Measurements from ENCODE around the gene AGTPBP1. TPM values are rescaled to one million over a fixed set of nuclear protein-coding genes. Genes with fewer than 3 reads are reported as not detected.
"Not testable (repeated sequence)": the region's sequence is repeated elsewhere in the genome, so short reads cannot be mapped to it uniquely, and the experiment has no call there.

Gene AGTPBP1, protein sequence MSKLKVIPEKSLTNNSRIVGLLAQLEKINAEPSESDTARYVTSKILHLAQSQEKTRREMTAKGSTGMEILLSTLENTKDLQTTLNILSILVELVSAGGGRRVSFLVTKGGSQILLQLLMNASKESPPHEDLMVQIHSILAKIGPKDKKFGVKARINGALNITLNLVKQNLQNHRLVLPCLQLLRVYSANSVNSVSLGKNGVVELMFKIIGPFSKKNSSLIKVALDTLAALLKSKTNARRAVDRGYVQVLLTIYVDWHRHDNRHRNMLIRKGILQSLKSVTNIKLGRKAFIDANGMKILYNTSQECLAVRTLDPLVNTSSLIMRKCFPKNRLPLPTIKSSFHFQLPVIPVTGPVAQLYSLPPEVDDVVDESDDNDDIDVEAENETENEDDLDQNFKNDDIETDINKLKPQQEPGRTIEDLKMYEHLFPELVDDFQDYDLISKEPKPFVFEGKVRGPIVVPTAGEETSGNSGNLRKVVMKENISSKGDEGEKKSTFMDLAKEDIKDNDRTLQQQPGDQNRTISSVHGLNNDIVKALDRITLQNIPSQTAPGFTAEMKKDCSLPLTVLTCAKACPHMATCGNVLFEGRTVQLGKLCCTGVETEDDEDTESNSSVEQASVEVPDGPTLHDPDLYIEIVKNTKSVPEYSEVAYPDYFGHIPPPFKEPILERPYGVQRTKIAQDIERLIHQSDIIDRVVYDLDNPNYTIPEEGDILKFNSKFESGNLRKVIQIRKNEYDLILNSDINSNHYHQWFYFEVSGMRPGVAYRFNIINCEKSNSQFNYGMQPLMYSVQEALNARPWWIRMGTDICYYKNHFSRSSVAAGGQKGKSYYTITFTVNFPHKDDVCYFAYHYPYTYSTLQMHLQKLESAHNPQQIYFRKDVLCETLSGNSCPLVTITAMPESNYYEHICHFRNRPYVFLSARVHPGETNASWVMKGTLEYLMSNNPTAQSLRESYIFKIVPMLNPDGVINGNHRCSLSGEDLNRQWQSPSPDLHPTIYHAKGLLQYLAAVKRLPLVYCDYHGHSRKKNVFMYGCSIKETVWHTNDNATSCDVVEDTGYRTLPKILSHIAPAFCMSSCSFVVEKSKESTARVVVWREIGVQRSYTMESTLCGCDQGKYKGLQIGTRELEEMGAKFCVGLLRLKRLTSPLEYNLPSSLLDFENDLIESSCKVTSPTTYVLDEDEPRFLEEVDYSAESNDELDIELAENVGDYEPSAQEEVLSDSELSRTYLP
- total RNA-seq (10 to 100 TPM in 4 of 5 donors, 1 to 10 TPM in 1; 5.2 to 46.1 (median 21.4) TPM), polyA plus RNA-seq (1 to 10 TPM; 2.9 to 7.2 (median 3.5) TPM)
- long read RNA-seq, donor 1, result 0 reads
- long read RNA-seq, donor 2, result 0 reads
- long read RNA-seq, donor 3, result 0 reads
- long read RNA-seq, donor 4, result 0 reads
- long read RNA-seq, donor 5, full-length matches to known transcripts, result 1 of 1 reads
- long read RNA-seq, donor 5, partial matches to known transcripts, result 0 of 1 reads
- long read RNA-seq, donor 5, other reads (novel, unspliced or antisense), result 0 of 1 reads
- long read RNA-seq, donor 6, full-length matches to known transcripts, result 2 of 7 reads
- long read RNA-seq, donor 6, partial matches to known transcripts, result 5 of 7 reads
- long read RNA-seq, donor 6, other reads (novel, unspliced or antisense), result 0 of 7 reads
- long read RNA-seq, donor 7, result 0 reads
- long read RNA-seq, donor 8, result 0 reads
- long read RNA-seq, donor 9, partial matches to known transcripts, result 6 of 6 reads
- long read RNA-seq, donor 9, other reads (novel, unspliced or antisense), result 0 of 6 reads
- long read RNA-seq, donor 10, full-length matches to known transcripts, result 1 of 1 reads
- long read RNA-seq, donor 10, partial matches to known transcripts, result 0 of 1 reads
- long read RNA-seq, donor 10, other reads (novel, unspliced or antisense), result 0 of 1 reads

DNA sequence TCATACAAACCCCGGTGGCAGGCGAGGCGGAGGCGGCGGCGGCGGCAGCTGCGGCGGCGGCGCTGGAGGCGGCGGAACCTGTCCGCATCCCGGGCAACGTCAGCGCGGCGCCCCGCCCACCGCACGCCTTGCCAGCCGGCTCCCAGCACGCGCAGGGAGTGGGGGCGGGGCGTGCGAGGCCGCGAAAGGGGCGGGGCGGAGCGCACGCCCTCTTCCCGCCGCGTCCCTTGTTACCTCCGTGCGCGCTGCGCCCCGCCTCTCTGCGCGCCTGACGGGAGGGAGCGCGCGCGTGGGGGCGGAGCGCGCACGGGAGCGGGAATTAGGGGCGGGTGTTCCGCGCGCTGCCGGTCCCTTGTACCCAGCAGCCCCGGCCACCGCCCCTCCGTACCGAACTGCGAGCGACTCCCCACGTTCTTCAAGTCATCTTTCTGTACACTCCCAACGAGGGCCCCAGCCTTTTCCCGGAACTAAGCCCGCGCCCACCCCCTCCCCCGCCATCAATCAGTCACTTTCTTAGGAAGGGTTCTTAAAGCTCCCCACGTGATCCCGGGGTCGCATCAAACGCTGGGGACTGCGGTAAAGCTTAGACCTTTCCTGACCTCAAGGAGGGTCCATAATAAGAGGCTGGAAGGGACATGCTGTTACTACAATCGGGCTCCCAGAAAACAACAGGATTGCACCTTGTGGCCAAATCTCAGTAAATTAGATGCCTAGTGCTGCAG, at the start of gene AGTPBP1:
Gene AGTPBP1 (minus strand): TSS at position 80 of the 722 bp plus-strand sequence. CDS start 29,421 bp downstream, outside the sequence.
- TF ChIP-seq, protein P1, sequence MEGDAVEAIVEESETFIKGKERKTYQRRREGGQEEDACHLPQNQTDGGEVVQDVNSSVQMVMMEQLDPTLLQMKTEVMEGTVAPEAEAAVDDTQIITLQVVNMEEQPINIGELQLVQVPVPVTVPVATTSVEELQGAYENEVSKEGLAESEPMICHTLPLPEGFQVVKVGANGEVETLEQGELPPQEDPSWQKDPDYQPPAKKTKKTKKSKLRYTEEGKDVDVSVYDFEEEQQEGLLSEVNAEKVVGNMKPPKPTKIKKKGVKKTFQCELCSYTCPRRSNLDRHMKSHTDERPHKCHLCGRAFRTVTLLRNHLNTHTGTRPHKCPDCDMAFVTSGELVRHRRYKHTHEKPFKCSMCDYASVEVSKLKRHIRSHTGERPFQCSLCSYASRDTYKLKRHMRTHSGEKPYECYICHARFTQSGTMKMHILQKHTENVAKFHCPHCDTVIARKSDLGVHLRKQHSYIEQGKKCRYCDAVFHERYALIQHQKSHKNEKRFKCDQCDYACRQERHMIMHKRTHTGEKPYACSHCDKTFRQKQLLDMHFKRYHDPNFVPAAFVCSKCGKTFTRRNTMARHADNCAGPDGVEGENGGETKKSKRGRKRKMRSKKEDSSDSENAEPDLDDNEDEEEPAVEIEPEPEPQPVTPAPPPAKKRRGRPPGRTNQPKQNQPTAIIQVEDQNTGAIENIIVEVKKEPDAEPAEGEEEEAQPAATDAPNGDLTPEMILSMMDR (IDR thresholded peaks at IDR 0.05), result peak in 1 of 7 experiments; percentile 23
- no peak for TF ChIP-seq EP300 (IDR thresholded peaks at IDR 0.05)
- peak; percentile 20 to 60 (median 58) for TF ChIP-seq POLR2AphosphoS5 (IDR thresholded peaks at IDR 0.05)
- no peak for TF ChIP-seq POLR2A (IDR thresholded peaks at IDR 0.05)
- peak; percentile 98 to 99 for DNase-seq
- Histone ChIP-seq H3K9me3 (no peaks in the 10 kb centered on the region), H3K27me3 (peaks cover 0 to 6% (median 0%) of the 10 kb centered on the region in 3 donors), H3K27ac (peak within 1 kb of the TSS; percentile 87 to 95 (median 94)), H3K4me1 (peaks cover 0 to 33% (median 18%) of the 10 kb centered on the region in 4 donors), H3K36me3 (no peaks in the 10 kb centered on the region), H3K4me3 (peak within 1 kb of the TSS; percentile 69 to 93 (median 78))
- WGBS, 5 donors, result 0 to 1% (median 1%) methylated on average over 29 to 77 of the region's 77 CpGs
- intact Hi-C loops (cut with DNase I; ENCODE audit: low total_unique reads), result no loop called here

DNA sequence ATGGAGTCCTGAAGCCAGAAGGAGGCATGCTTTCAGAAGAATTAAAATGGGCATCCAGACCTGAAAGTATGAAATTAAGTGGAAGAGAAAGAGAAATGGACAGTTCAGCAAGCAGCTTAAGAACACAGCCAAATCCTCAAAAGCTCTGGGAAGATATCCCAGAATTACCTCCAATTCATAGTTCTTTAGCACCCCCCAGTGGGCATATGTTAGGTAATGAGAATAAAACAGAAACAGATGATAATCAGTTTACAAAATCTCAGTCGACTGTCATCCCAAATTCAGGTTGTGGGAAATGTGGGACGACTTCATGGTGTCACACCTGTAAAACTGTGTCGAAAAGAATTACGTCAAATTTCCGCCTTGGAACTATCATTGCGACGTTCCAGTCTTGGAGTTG, 44.4 kb upstream of the AGTPBP1 start:
- 6 to 29% (median 12%) methylated on average over 6 to 7 of the region's 7 CpGs for WGBS, 5 donors
- H3K27me3 ChIP-seq; DNase-seq; H3K9me3 ChIP-seq; intact Hi-C loops (cut with DNase I; ENCODE audit: low total_unique reads); H3K36me3 ChIP-seq; H3K4me1 ChIP-seq; H3K4me3 ChIP-seq; H3K27ac ChIP-seq: not testable (repeated sequence)

DNA sequence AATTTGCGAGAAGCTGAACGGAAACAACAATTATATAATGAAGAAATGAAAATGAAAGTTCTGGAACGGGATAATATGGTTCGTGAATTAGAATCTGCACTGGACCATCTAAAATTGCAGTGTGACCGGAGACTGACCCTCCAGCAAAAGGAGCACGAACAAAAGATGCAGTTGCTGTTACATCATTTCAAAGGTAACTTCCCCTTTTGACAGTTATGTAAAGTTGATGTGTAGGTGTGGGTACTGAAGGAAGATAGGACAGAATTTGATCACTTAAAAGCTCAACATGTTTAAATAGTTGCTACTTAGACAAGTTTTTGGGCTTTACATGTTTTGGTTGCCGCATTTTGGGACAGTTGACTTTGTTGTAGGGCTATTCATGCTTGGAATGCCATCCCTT, 32.1 kb upstream of the AGTPBP1 start:
- H3K27ac ChIP-seq; H3K27me3 ChIP-seq; intact Hi-C loops (cut with DNase I; ENCODE audit: low total_unique reads); H3K9me3 ChIP-seq; H3K4me1 ChIP-seq; H3K4me3 ChIP-seq; H3K36me3 ChIP-seq; DNase-seq: not testable (repeated sequence)
- WGBS, 5 donors, result 64 to 75% (median 71%) methylated on average over 7 of the region's 7 CpGs

DNA sequence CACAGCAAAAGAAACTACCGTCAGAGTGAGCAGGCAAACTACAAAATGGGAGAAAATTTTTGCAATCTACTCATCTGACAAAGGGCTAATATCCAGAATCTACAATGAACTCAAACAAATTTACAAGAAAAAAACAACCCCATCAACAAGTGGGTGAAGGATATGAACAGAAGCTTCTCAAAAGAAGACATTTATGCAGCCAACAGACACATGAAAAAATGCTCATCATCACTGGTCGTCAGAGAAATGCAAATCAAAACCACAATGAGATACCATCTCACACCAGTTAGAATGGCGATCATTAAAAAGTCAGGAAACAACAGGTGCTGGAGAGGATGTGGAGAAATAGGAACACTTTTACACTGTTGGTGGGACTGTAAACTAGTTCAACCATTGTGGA, 20.0 kb upstream of the AGTPBP1 start:
- H3K27ac ChIP-seq; intact Hi-C loops (cut with DNase I; ENCODE audit: low total_unique reads): not testable (repeated sequence)
- 68 to 92% (median 81%) methylated on average over 2 of the region's 3 CpGs for WGBS, 5 donors

DNA sequence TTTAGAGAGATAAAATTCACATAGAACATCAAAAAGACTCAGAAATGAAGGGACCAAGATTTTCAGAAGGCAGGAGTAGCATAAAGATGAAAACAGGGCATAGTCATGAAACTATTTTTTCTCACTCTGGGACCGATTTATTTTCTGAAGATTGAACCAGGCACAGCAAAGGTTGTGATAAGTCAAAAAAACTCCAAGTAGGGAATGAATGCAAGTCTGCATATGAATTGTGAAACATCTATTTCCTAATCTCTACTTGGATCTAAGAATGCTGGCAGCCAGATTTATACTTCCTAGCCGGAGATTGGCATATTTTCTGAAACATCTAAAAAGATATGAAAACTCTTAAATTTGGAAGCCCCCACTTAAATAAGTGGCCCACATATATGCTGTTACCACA, 16.0 kb upstream of the AGTPBP1 start:
- H3K36me3 ChIP-seq; intact Hi-C loops (cut with DNase I; ENCODE audit: low total_unique reads); DNase-seq; H3K4me1 ChIP-seq; H3K27ac ChIP-seq; H3K9me3 ChIP-seq; H3K27me3 ChIP-seq; H3K4me3 ChIP-seq: not testable (repeated sequence)
- WGBS, 5 donors, result 81 to 98% (median 88%) methylated on average over 2 of the region's 2 CpGs

More for the DNA sequence above, 20.0 kb upstream of the AGTPBP1 start:
- DNase-seq, H3K4me3 ChIP-seq, H3K4me1 ChIP-seq, H3K36me3 ChIP-seq, H3K9me3 ChIP-seq, H3K27me3 ChIP-seq: not testable (repeated sequence)

DNA sequence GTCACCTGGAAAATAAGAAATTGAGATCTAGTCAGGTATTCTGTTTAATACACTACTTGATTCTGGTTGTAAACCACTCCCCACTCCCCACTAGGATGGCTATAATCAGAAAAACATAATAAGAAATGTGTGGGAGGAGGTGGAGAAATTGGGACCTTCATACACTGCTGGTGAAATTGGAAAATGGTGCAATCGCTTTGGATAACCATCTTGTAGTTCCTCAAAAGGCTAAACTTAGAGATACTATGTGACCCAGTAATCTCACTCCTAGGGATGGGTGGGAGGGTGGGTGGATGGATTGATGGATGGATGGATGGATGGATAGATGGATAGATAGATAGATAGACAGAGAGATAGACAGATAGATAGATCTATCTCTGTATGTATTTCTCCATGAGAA, 14.5 kb upstream of the AGTPBP1 start:
- H3K36me3 ChIP-seq; H3K4me1 ChIP-seq; H3K27me3 ChIP-seq; DNase-seq; H3K9me3 ChIP-seq; H3K27ac ChIP-seq; intact Hi-C loops (cut with DNase I; ENCODE audit: low total_unique reads); H3K4me3 ChIP-seq: not testable (repeated sequence)
- WGBS, 5 donors, result 85 to 93% (median 90%) methylated on average over 1 of the region's 1 CpG
